Neural progenitor cell (in vitro differentiated cells): ENCODE results near the gene CREB3L2.

Experiments used
- CTCF ChIP-seq: fragments of 200-600 bp; sonication (generic); IDR thresholded peaks from 2 replicates; pipeline ENCODE4 v1.5.1; 2017; ENCODE audit warnings: antibody characterized with exemption, mild to moderate bottlenecking
- EZH2 ChIP-seq: fragments of 200-600 bp; sonication (generic); IDR thresholded peaks from 2 replicates; pipeline ENCODE4 v1.6.1; 2017; ENCODE audit warnings: antibody characterized with exemption, mild to moderate bottlenecking, moderate library complexity

- no peak for TF ChIP-seq CTCF
- no peak for TF ChIP-seq EZH2
These were observed 141.3 kb downstream of the CREB3L2 start for GRCh38 chr7:137860542-137860941.
